Amniotic epithelial cell (primary cell): ENCODE data around the gene SERGEF.

Experiments used
- DNase-seq: peaks from one replicate; pipeline ENCODE4 v3.0.0-alpha.2; 2010; ENCODE audit warnings: low read depth

The SERGEF gene

DNA sequence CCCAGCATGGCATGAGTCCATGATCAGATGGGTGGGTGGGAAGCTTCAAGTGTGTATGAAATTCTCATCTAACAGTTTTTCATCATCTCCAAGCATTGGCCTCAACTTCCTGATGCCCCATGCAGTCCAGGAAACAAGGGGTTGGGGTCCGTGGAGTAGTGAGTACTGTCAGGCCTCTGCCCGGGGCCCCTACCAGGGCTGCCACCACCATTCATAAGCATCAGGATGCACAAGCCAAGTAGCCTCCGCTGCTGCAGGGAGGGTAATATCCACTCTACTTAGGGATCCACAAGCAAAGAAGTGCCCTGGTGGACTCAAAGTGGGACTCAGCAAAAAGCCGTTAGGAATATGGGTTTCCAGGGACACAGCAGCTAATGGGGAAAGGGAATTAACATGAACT, 229.0 kb downstream of the SERGEF start:
- no peak for DNase-seq

DNA sequence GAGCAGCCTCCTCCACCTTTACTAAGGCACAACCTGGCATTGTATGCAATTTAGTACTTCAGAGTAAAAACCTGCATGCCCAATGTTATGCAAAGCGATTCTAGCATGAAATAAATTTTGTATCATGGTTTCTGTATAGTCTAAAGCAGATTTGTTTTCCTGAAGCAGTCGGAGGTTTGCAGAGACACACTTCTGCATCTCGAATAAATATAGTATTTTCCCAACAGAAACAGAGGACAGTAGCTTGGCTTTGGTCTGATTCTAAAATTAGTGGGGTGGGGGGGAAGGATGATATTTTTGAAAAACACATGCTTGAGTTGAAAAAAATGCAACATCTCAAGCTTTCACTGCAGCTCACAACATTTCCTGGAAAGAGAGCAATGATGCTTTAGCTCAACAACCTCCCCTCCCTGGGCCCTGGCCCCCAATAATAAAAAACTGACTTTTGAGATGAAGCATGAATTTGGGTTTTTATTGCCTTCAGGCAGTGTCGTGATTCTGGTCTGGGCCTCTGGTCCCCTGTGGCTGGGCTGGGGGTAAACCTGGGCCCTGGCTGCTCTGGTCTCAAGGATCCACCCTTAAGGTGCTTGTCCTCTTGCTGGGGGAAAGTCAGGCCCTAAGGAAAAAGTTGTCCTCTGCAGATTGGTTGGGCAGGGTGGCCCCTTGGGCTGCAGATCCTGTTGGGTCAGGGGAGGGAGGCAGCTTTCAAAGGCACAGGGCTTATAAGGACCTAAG, 230.1 kb downstream of the SERGEF start:
- no peak for DNase-seq

DNA sequence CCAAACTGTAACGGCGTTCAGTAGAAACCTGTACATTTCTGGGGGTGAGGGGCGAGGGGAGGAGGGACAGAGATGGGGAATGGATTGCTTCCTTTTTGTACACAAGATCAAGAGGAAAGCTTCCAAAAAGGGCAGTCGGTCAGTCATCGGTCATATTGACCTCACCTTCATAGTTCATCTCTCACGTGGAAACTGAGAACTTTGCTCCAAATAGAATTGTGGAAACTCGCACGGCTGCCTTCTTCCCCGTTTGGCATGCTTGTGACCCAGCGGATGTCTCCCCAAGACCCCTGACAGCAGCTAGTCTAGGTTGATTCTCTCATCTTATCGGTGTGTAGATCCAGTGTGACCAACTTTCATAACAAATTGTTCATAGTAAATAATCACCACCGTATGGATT, 230.7 kb downstream of the SERGEF start:
- no peak for DNase-seq

DNA sequence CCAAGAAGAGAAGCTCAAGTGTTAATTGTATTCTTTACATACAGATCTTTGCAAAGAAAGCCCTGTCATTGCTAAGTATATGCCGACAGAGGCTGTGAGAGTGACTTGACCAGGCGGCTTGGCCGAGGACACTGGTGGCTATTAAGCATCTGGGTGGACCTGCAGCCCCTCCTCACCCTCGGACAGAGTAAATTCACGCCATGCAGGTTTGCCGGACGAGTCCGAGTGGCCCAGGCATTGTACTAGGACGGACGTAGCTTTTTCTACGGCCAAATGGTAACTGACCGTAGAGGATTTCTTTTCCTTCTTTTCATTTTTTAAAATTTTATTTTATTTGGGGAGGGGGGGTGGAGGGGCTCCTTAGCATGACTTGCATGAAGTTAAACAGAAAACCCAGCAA, 231.2 kb downstream of the SERGEF start:
- no peak for DNase-seq

DNA sequence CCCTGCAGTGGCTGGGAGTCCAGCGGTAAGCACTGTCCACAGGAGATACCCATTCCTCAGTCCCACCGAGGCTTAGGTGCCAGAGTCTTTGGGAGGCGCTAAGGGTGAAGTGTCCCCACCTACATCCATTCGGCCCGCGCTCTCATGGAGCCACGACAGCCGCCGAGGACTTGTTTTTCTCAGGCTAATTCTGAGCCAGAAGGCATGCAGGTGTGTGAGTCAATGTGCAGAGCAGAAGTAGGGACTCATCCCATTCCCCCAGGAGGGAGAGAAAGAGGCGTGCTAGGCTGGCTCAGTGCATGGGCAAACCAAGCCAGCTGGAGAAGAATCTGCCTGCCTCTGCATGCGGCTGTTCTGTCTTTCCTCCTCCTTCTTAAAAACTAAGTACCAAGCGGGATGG, 231.6 kb downstream of the SERGEF start:
- DNase-seq: no peak

DNA sequence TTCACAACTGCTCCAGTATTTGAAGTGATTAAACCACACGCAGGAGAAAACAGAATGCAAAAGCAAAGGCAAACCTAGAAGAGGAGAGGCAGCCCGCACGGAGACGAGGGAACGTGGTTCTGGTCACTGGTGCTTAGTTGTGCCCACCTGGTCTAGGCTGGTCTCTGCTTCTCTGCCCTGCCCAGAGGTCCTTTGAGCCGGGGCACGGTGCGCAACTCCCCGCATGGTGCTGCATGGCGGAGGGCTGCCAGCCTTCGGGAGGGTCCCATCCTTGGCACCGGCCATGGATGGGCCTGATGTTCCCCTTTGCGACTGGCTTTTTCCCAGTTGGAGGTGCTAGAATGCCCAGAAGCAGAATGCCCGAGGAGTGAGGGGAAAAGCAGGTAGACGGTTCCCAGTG, 232.2 kb downstream of the SERGEF start:
- no peak for DNase-seq

DNA sequence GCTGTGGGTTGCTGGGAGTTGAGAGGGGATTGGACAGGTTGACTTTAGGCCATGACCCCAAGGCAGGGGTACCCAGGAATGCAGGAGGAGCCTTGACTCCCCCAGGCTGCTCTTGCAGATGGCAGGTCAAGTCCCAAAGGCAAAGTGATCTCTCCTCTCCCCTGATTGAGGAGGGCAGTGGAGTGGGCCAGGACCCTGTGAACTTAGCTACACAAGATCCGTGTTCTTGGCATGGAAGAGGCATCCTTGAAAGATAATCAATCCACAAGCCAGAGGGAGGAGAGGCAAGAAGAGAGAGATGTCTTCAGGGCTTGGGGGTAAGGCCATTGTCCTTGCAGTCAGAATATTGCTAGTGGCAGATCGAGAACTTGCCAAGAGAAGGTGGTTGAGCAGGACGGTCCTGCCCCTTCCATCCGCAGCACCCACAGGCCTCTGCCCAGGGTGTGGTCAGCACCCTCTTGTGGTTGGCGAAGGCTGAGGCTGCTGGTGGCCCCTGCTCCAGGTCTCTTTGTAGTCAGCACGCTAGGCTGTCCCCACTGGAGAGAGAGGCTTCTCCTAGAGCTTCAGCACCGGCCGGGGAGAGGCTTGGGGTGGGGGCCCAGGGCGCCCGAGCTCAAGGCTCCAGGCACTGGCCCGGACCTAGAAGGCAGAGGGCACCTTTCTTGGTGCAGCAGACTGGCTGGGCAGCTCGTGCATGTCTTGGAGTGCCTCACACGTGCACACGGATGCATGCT, 232.8 kb downstream of the SERGEF start:
- DNase-seq: no peak

DNA sequence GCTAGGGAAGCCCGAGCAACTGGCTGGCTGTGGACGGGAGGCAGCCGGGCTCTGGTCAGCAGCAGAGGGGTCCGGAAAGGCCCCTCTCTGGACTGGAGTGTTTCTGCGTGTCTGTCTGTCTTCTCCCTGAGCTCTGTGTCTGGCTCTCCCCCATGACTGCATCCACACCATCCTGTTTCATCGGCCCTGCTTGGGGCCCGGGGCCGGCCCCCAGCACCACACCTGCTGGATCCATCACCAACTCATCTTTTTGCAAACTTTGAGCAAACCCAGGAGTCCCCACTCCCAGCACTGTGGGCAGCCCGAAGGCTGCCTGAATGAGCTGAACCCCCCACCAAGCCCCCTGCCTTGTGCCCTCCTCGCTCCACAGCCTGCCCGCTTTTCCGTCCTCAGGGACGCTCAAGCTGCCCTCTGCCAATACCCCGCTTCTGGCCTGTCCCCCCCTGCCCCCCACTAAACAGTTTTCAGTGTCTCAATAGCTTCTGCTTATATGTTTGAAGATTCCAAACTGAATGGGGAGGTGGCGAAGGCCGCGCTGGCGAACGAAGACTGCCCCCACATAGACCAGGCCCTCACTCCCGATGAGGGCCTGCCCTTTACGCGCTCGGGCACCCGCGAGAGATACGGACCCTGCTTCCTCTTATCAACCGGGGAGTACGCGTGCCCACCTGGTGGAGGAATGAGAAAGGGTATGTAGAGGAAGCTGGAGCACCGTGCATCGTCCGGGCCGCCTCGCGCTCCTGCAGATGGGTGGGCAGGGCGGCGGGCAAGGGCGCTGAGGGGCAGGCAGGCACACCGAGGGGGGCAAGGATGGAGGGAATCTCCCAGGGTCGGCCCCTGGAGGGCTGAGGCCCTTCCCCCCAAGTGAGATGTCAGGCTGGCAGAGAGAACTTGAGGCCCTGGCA, 233.6 kb downstream of the SERGEF start:
- DNase-seq: no peak

DNA sequence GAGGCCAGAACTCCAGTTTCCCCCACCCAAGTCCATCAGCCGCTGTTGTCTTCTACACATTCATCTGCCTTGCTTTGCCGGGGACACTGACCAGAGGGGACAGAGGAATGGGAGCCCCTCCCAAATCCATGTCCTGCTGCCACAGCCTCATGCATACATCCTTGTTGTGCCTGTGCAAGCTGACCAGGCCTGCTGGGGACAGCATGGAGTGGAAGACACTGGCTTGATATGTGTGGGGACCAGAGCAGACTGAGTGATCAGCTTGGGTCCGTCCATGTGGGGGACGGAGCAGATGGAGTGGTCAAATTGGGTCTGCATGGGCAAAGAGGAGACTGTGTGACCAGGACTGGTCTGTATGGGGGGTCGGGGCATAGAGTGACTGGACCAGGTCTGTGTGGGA, 234.5 kb downstream of the SERGEF start:
- DNase-seq: no peak

DNA sequence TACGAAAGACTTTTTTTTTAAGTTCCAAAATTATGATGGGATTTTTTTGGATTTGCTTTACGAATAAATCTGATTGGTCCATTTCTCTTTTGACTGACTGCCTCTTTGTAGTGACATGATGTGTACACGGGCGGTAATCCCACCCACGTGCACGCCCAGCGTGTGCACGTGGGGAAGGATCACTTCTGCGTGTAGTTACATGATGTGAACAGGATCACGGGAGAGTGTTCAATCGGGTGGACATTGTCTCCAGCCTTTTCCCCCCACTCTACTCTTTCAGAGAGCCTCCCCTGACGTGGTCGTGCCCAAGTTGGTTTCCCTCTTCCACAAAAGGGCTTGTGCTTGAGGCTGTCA, 235.1 kb downstream of the SERGEF start:
- DNase-seq: no peak

DNA sequence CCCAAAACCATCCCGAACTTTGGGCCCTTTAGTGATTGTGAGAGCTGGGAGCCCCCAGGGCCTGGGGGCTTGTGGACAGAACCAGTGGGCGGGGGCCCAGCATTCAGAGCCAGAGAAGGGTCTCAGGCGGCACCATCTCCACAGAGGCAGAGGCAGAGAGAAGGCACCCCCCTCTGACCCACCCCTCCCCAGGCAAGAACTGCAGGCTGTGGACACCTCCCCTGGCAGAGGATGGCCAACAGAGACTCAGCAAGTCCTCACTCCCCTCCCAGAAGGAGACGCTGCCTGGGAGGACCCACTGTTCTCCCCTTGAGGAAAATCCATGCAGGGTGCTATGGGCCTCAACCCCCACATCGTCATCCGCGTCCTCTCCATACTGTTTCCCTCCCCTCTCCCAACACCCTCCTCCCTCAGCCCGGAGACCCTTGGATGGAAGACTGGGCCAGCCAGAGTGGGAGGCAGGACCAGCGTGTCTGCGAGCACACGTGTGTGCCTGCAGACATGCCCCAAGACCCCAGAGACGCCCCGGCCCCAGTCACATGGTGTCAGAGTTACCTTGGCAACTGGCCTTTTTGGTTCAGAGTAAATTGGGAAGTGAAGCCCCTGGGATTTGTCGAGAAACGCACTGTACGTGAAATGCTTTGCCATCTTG, 235.6 kb downstream of the SERGEF start:
- DNase-seq: no peak

DNA sequence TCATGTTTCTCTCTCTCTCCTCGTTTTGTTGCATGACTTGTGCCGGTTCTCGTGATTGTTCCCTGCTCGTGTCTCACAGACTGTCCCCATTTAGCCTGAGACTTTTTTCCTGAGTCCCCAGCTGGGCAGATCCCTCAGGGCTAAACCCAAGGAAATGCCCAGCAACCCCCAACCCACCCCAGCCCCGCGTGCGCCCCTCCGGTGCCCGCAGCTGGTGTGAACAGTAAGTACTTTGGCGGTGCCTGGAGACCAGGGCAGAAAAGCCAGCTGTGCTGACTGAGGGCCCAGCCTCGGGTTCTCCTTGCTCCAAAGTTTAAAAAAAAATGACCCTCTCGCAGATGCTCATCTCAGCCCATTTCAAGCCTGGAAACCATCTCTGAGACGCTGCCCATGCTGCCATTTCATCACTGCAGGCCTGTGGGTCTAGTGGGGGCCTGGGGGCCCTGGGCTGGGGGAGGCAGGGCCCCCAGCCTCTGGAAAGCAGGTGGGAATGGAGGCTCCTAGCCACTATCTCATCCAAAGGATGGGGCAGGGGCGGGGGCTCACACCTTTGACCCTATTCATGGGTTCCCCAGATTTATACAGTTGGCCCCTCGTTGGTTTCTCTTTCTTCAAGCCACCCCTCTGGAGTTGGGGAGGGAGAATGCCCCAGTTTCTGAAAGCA, 236.5 kb downstream of the SERGEF start:
- DNase-seq: no peak

DNA sequence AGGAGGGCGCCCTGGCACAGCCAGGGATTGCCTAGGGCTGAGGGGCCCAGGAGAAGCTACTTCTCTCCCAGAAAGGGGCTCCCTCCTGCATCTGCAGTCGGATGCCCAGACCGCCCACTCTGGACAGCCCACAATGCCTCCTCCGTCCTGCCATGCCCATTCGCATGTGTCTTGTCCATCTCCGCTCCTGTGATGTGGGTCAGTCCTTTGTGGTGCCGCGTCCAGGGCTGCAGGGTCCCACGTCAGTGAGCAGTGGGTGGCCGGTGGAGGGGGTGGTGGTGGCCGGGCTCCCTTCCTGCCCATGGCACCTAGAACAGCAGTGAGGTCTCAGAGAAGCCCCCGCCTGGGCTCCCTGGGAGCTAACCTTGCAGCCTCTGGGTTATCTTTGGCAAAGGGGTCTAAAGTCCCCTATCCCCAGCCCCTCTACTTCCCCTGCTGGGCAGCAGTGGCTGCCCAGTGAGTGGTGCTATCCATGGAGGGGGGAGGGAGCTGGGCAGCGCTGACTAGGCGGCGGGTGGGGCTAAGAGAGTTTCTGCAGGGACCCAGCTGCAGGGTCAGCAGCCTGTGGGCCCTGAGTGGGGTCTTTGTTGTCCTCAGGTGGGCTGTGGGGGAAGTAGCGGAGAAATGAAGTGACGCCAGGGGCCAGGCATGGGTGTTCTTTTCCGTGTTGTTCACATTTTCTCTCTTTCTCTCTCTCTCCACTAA, 237.2 kb downstream of the SERGEF start:
- no peak for DNase-seq

DNA sequence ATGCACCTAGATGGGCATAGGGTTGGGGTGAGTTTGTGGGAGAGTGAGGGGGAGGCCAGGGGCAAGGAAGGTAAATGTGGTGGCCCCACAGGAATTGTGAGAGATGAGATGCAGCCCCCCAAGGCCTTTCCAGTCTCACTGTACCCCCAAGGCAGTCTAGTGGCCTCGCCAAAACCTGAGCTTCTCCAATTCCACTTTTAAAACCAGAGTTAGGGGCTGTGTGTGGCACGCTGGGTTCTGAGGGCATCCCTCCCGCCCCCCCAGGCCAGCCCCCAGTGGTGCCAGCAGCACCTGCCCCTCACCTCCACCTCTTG, 237.9 kb downstream of the SERGEF start:
- DNase-seq: no peak

DNA sequence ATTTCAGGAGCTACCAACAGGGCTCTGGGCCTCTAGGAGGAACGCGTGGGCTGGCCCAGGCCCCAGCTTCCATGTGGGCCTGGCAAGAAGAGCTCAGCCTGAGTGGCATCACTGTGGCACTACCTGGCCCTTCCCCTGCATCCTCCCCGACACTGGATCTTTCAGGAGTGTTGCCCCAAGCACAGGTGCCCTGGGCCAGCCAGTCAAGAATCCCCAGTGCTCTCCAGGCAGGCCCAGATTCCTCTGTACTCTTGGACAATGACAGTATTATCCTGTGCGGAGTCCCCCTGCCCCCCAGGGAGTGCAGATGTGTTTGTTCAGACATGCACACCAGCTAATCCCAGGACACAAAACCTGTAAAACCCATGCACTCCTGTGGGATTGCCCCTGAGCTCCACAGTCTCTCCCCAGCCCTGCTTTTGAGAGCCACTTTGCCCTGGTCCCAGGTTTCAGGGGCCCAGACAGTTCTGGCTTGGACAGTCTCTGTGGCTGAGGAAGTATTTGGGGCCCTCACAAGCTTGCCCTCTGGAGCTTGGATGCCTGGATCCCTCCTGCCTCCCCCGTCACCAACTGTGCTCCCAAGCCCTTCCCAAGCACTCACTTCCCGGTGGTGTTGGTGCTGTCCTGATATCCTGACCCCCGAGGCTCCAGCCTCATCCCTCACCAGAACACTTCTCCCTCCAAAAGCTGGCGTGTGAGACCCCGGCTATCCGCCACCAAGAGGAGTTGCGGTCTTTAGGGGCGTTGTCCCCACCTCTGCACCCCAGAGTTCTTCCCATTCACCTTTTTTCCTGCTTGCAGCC, 238.4 kb downstream of the SERGEF start:
- no peak for DNase-seq

DNA sequence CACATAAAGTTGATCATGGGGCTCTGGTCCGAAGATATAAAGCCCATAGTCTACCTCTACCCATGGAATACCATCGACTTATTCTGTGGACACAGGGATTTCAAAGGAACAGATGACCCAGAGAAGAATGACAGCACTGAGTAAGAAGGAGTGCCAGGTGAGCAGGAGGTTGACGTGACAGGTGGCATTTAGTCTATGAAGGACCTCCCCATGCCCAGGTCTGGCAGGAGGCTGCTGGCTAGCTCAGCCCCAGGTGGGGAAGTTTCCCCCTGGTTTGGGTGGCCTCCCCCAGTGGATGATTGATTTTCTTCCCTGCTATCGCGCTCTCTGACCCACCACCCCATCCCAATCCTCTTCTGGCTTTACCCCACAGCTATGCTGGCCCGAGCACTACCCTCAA, 239.2 kb downstream of the SERGEF start:
- DNase-seq: no peak

DNA sequence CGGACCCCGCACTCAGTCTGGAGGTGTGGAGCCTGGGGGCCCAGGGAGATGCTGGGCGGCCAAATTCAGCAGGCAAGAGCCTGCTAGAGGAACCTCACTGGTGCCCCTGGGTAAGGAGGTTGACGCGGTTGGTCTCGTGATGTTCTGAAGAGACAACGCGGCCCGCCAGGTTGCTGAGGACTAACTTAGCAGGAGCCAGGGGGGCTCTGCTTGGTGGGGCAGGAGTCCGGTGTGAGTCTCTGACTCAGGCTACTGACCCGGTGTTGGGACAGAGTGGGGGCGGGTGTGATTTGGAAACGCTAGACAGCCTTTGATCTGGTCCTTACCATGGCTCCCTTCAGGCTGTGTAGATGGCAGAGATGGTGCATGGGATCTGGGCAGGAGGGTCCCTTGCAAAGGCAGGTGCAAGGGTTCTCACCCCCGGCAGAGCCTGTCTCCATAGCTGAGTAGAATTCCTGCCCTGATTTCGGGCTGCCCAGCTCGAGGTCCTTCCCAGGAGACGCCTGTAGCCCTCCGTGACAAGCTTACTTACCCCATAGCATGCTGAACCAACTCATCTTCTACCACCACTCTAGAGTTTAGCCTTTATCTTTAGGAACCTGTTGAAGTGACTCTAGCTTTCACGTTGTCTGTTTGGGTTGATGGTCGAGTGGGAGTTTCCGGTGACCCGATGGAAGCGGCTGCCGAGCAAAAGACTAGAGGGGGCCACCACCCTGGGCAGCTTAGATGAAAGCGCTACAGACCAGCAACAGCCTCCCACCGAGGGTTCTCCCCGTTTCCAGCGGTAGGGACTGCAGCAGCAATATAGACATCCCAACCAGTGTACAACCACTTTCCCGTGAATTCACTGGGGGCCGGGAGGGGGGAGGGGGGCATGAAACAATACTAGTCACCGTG, 239.9 kb downstream of the SERGEF start:
- DNase-seq: no peak

DNA sequence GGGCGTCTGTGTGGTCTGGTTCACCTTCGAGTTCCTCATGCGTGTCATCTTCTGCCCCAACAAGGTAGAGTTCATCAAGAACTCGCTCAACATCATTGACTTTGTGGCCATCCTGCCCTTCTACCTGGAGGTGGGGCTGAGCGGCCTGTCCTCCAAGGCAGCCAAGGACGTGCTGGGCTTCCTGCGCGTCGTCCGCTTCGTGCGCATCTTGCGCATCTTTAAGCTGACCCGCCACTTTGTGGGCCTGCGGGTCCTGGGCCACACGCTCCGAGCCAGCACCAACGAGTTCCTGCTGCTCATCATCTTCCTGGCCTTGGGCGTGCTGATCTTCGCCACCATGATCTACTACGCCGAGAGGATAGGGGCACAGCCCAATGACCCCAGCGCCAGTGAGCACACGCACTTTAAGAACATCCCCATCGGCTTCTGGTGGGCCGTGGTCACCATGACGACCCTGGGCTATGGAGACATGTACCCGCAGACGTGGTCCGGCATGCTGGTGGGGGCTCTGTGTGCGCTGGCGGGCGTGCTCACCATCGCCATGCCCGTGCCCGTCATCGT, 240.9 kb downstream of the SERGEF start:
- DNase-seq: no peak

DNA sequence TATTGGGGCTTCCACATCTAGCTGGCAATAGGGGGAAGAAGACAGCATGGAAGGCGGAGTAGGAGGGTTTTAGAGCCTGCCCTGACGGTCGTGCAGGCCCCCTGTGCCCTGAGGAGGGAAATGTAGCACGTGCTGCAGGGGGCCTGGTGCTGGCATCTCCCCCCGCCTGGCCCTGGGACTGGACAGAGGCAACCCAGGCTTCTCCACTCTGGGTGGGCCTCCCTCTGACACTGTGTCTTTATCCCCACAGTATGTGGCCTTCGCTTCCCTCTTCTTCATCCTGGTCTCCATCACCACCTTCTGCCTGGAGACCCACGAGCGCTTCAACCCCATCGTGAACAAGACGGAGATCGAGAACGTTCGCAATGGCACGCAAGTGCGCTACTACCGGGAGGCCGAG, 241.4 kb downstream of the SERGEF start:
- no peak for DNase-seq
